HFFc6 (cell line): ENCODE results near the gene SLC18A3. TPM values are rescaled to one million over a fixed set of nuclear protein-coding genes. Genes with fewer than 3 reads are reported as not detected.

Experiments used
- DNase-seq: peaks from one replicate; pipeline ENCODE4 v3.0.0-alpha.2; 2018
- H3K27ac Mint-ChIP-seq: 2 replicates; pipeline ENCODE4 v1.8.0; 2020; ENCODE audit warnings: mild to moderate bottlenecking, mixed read lengths
- H3K27me3 Mint-ChIP-seq: 2 replicates; pipeline ENCODE4 v1.8.0; 2021; ENCODE audit warnings: mild to moderate bottlenecking, moderate library complexity, mixed read lengths; ENCODE audit not compliant: insufficient read depth
- H3K36me3 Mint-ChIP-seq: 2 replicates; pipeline ENCODE4 v1.8.0; 2021; ENCODE audit warnings: low read depth, mixed read lengths
- H3K4me1 Mint-ChIP-seq: 2 replicates; pipeline ENCODE4 v1.8.0; 2020; ENCODE audit warnings: low read depth, mixed read lengths
- H3K4me3 Mint-ChIP-seq: 2 replicates; pipeline ENCODE4 v1.8.0; 2020; ENCODE audit warnings: mild to moderate bottlenecking, moderate library complexity, mixed read lengths
- H3K9me3 Mint-ChIP-seq: 2 replicates; pipeline ENCODE4 v1.8.0; 2020; ENCODE audit warnings: mild to moderate bottlenecking, mixed read lengths
- total RNA-seq, 6 experiments: library from RNA; stranded (reverse); fragmentation: NEBNext Ultra II Directional; extraction: Animal tissue kit (Norgen Biotek cat#: 25700); gene quantifications; 2 replicates in 1 of 6; 3 replicates in 5 of 6; pipeline ENCODE4 v1.2.3, GENCODE V29; 2021
- TF ChIP-seq, protein P1 (sequence below): fragments of 200-600 bp; sonication (generic); IDR thresholded peaks from 2 replicates; pipeline ENCODE4 v1.5.0; 2021; ENCODE audit warnings: antibody characterized with exemption, mild to moderate bottlenecking

SLC18A3 gene
- total RNA-seq, 6 experiments from 2014 or later = not detected

GRCh38 chr10:49655099-49655498 lies 45.0 kb downstream of the SLC18A3 start:
- peaks cover 16% of the 10 kb centered on the region for H3K9me3 Mint-ChIP-seq
- no peak overlapping the region for H3K4me3 Mint-ChIP-seq
- DNase-seq = no peak
- H3K36me3 Mint-ChIP-seq = peaks cover 7% of the 10 kb centered on the region; the same call in 1 of the 2 replicates
- TF ChIP-seq, protein P1, sequence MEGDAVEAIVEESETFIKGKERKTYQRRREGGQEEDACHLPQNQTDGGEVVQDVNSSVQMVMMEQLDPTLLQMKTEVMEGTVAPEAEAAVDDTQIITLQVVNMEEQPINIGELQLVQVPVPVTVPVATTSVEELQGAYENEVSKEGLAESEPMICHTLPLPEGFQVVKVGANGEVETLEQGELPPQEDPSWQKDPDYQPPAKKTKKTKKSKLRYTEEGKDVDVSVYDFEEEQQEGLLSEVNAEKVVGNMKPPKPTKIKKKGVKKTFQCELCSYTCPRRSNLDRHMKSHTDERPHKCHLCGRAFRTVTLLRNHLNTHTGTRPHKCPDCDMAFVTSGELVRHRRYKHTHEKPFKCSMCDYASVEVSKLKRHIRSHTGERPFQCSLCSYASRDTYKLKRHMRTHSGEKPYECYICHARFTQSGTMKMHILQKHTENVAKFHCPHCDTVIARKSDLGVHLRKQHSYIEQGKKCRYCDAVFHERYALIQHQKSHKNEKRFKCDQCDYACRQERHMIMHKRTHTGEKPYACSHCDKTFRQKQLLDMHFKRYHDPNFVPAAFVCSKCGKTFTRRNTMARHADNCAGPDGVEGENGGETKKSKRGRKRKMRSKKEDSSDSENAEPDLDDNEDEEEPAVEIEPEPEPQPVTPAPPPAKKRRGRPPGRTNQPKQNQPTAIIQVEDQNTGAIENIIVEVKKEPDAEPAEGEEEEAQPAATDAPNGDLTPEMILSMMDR = no peak
- H3K4me1 Mint-ChIP-seq = no peaks in the 10 kb centered on the region
- H3K27me3 Mint-ChIP-seq = peaks cover 49% of the 10 kb centered on the region
- H3K27ac Mint-ChIP-seq = no peak overlapping the region

DNA sequence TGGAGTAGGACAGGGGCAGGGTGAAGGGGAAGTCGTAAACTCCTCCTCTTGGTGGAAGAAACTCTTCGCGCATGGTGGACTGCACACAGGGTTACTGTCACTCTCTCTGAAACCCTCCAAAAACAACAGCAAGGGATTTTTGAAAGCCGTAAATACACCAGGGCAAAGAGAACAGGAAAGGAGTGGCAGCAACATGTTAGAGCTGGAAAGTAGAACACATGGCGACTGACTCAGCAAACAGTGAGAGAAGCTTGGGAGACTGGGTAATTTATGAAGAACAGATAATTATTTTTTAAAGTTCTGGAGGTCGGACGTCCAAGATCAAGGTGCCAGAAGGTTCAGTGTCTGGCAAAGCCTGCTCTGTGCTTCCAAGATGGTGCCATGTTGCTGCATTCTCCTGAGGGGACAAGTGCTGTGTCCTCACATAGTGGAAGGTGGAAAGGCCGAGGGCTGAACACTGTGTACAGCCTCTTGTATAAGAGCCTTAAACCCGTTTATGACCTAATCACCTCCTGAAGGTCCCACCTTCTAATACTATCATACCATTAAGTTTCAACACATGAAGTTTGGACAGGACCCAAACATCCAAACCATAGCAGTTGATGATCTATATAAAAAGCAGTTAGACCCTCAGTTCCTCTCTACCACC lies 46.9 kb downstream of the SLC18A3 start:
- no peaks in the 10 kb centered on the region for H3K4me1 Mint-ChIP-seq
- peaks cover 49% of the 10 kb centered on the region for H3K27me3 Mint-ChIP-seq
- TF ChIP-seq, protein P1 = no peak
- no peak overlapping the region for H3K27ac Mint-ChIP-seq
- H3K9me3 Mint-ChIP-seq = peaks cover 16% of the 10 kb centered on the region
- H3K4me3 Mint-ChIP-seq = no peak overlapping the region
- DNase-seq = no peak
- peaks cover 7% of the 10 kb centered on the region; the same call in 1 of the 2 replicates for H3K36me3 Mint-ChIP-seq

- Mint-ChIP-seq H3K4me3 (no peak overlapping the region), H3K9me3 (peaks cover 16% of the 10 kb centered on the region), H3K4me1 (no peaks in the 10 kb centered on the region), H3K27ac (no peak overlapping the region), H3K36me3 (peaks cover 7% of the 10 kb centered on the region; the same call in 1 of the 2 replicates), H3K27me3 (peaks cover 47% of the 10 kb centered on the region)
- no peak for DNase-seq
- TF ChIP-seq, protein P1 = no peak
These were observed 47.5 kb downstream of the SLC18A3 start for GRCh38 chr10:49657606-49658005.

- peaks cover 38% of the 10 kb centered on the region for H3K27me3 Mint-ChIP-seq
- peaks cover 7% of the 10 kb centered on the region; the same call in 1 of the 2 replicates for H3K36me3 Mint-ChIP-seq
- DNase-seq = no peak
- no peak overlapping the region for H3K27ac Mint-ChIP-seq
- H3K9me3 Mint-ChIP-seq = peaks cover 16% of the 10 kb centered on the region
- TF ChIP-seq, protein P1 = no peak
- no peak overlapping the region for H3K4me3 Mint-ChIP-seq
- H3K4me1 Mint-ChIP-seq = no peaks in the 10 kb centered on the region
These were observed 51.2 kb downstream of the SLC18A3 start for GRCh38 chr10:49661140-49661856.

Other genes starting within 250 kb of the SLC18A3 start
- gene DRGX, start 214.2 kb upstream of the SLC18A3 start, total RNA-seq = under 1 TPM in 5 of 6 experiments, not detected in 1; 0.10 to 0.35 (median 0.14) TPM
- 10 to 100 TPM; 52.5 to 97.5 (median 59.3) TPM for gene ERCC6, start 71.2 kb upstream of the SLC18A3 start, total RNA-seq
- not detected for gene CHAT, start 3.7 kb downstream of the SLC18A3 start, total RNA-seq
- not detected for gene C10orf53, start 69.3 kb downstream of the SLC18A3 start, total RNA-seq
- gene OGDHL, start 152.0 kb downstream of the SLC18A3 start, total RNA-seq = under 1 TPM in 5 of 6 experiments, not detected in 1; 0.05 to 0.19 (median 0.17) TPM